ENCODE data around the gene TAF6.

TAF6 gene

GRCh38 chr7:100088095-100088620 is 31.0 kb downstream of the TAF6 start:
- TF ChIP-seq EP300 (IDR thresholded peaks at IDR 0.05; ENCODE audit: borderline replicate concordance) (no peak), FOXM1 (IDR thresholded peaks at IDR 0.05; ENCODE audit: borderline replicate concordance, low read depth) (no peak), TAF1 (IDR thresholded peaks at IDR 0.05; ENCODE audit: low read depth) (no peak), NFIC (IDR thresholded peaks at IDR 0.05) (no peak), TCF12 (IDR thresholded peaks at IDR 0.05; ENCODE audit: low read depth) (no peak), USF1 (IDR thresholded peaks at IDR 0.05) (no peak), EGR1 (IDR thresholded peaks at IDR 0.05) (no peak), MAX (IDR thresholded peaks at IDR 0.05) (no peak)

GRCh38 chr7:100087055-100087750 is 32.0 kb downstream of the TAF6 start:
- TF ChIP-seq TCF12 (IDR thresholded peaks at IDR 0.05; ENCODE audit: low read depth) (no peak), CEBPB (IDR thresholded peaks at IDR 0.05) (no peak), USF1 (IDR thresholded peaks at IDR 0.05) (no peak), MAX (IDR thresholded peaks at IDR 0.05) (no peak), YY1 (IDR thresholded peaks at IDR 0.05; ENCODE audit: low read depth) (no peak), EGR1 (IDR thresholded peaks at IDR 0.05) (no peak), REST (IDR thresholded peaks at IDR 0.05; ENCODE audit: low read depth) (no peak)

GRCh38 chr7:100085515-100085914 is 33.6 kb downstream of the TAF6 start:
- TF ChIP-seq USF1 (IDR thresholded peaks at IDR 0.05) (no peak), TEAD4 (IDR thresholded peaks at IDR 0.05) (no peak), CEBPB (IDR thresholded peaks at IDR 0.05) (no peak), CREB1 (IDR thresholded peaks at IDR 0.05; ENCODE audit: low read depth) (no peak), YY1 (IDR thresholded peaks at IDR 0.05; ENCODE audit: low read depth) (no peak), FOXM1 (IDR thresholded peaks at IDR 0.05; ENCODE audit: borderline replicate concordance, low read depth) (no peak), MAX (IDR thresholded peaks at IDR 0.05) (no peak), EGR1 (IDR thresholded peaks at IDR 0.05) (no peak), TAF1 (IDR thresholded peaks at IDR 0.05; ENCODE audit: low read depth) (no peak), TCF12 (IDR thresholded peaks at IDR 0.05; ENCODE audit: low read depth) (no peak), RAD21 (IDR thresholded peaks at IDR 0.05; ENCODE audit: low read depth) (no peak), EP300 (IDR thresholded peaks at IDR 0.05; ENCODE audit: borderline replicate concordance) (no peak), REST (IDR thresholded peaks at IDR 0.05; ENCODE audit: low read depth) (no peak), ZBTB7A (IDR thresholded peaks at IDR 0.05; ENCODE audit: low read depth) (no peak), NFIC (IDR thresholded peaks at IDR 0.05) (no peak)

- TF ChIP-seq REST (IDR thresholded peaks at IDR 0.05; ENCODE audit: low read depth) (no peak), ZBTB7A (IDR thresholded peaks at IDR 0.05; ENCODE audit: low read depth) (0 out of 2 replicates have a peak, but pooled peaks have one; percentile 37)
Observed at GRCh38 chr7:100082978-100083377, 36.2 kb downstream of the TAF6 start.
